HG02870 (cell line): ENCODE data around the gene ALDH3A1.

Experiments
- ATAC-seq: cut with Tn5 transposase; IDR thresholded peaks from one replicate; pipeline ENCODE4 v1.9.1; 2021; ENCODE audit warnings: mild to moderate bottlenecking, moderate library complexity; ENCODE audit not compliant: unreplicated experiment

ALDH3A1 gene

DNA sequence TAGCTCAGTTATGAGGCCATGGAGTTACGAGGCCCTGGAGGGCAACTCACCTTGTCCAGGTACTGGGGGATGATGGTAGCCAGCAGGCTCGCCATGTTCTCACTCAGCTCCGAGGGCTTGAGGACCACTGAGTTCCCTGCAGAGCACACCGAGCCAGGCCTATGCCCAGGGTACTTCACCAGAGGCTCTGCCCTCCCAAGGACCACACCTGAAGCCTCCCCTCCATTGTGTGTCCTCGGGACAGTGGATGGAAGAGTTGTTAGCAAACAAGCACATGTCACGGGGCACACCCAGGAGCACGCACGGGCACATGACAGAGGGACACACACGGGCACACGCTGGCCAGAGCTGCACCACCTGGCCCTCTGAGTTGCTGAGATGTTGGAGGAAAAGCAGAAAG lies 5.6 kb downstream of the ALDH3A1 start:
- ATAC-seq = no peak

DNA sequence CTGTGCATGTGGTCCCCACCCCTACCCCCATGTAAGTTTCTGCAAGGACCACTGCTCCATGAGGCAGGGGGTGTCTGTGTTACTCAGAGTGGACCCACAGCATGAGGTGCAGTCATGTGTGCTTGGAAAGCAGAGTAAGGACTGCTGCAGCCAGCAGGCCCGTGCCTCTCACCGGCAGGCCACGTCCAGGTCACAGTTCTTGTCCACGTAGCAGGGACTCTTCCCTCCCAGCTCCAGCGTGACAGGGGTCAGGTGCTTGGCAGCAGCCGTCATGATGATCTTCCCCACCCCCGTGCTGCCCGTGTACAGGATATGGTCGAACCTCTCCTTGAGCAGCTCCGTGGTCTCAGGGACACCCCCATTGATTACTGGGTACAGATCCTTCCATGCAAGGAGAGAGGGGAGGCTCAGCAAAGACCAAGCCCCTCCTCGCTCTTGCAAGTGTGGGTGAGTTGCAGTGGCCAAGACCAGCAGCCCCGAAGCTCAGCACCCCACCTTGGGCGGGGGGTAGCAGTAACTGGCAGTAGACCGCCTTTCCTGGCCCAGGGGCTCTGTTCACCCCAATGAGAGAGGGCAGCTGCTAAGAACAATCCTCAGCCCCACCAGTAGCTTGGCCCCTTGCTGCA lies 6.2 kb downstream of the ALDH3A1 start:
- no peak for ATAC-seq

DNA sequence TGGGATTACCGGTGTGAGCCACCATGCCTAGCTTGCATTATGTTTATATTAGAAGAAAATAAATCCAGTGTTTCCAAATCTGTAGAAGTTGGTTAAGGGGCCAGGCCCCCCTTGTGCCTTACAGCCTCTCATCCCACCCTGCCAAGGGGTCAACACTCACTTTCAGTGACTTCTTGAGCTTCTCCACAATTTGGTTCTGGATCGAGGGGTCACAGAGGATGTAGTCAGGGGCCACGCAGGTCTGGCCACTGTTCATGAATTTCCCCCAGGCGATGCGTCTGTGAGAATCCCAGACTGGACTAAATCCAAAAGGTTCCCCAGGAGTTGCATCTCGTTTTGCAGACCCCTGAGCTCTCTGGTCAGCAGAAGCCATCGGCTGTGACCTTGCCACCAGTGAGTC lies 7.2 kb downstream of the ALDH3A1 start:
- no peak for ATAC-seq

DNA sequence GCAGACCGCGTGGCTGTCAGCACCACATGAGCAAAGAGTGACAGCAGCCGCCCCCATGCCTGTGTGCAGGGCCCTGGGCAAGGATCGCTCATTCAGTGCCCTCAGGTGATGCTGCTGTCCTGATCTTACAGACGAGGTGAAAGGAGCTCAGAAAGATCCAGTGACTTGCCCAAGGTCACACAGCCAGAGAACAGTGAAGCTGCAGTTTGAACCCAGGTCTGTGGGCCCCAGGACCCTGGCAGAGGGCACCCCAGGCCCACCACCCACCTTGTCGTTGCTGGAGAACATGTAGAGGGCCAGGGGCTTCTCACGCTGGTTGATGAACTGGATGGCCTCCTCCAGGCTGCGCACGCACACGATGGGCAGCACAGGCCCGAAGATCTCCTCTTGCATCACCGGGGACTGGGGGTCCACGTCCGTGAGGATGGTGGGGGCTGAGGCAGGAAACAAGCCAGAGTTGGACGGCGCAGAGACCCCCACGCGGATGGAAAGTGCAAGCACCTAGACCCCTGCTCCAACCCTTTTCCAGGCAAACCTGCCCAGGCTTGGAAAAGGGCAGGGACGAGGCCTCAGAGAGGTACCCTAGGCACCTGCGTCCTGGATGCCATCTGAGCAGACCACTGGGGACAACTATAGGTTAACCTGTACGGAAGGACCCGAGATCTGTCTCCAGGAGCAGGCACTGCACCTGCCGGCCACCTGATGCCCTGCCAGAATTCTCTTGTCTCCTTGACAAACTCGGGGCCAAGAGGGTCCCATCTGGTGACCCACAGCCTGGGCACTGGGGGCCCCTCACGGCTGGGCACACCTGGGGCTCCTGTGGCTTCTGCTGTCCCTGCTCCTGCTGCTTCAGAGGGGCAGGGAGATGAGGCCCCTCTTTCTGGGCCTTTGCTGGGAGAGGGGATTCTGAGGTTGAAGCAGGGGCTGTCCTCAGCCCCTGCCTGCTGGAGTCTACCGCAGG lies 8.6 kb downstream of the ALDH3A1 start:
- no peak for ATAC-seq

DNA sequence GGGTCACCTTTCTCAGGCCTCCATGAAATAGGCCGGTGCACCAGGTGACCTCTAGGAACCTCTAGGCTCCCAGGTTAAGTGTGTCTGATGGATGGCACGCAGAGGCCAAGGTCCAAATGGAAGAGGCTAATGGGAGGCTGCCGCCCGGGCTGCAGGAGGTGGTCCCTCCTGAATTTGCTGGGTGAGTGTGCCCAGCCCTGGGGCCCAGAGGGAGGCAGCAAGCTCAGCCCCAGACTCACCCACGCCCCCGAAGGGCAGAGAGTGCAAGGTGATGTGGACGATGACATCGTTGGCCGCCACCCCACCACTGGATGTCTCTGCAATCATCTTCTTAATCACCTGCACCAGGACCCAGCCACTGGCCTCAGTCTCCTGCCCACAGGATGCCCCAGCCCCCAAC lies 9.3 kb downstream of the ALDH3A1 start:
- no peak for ATAC-seq

DNA sequence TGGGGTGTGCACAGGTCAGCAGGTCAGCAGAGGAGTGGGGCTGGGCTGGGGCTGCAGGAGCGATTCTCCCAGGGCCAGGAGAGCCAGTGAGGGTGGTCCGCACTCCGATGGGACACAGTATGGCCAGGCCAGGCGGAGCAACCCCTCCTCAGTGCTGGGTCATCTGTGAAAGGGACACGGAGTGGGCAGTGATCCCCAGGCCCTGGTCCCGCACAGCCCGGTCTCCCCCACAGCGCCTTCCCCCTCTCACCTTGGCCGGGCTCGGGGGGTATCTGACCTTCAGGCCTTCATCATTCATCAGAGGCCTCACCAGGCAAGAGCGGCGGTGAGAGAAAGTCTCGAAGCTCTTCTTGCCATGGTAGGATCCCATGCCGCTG lies 10.0 kb downstream of the ALDH3A1 start:
- ATAC-seq = no peak

DNA sequence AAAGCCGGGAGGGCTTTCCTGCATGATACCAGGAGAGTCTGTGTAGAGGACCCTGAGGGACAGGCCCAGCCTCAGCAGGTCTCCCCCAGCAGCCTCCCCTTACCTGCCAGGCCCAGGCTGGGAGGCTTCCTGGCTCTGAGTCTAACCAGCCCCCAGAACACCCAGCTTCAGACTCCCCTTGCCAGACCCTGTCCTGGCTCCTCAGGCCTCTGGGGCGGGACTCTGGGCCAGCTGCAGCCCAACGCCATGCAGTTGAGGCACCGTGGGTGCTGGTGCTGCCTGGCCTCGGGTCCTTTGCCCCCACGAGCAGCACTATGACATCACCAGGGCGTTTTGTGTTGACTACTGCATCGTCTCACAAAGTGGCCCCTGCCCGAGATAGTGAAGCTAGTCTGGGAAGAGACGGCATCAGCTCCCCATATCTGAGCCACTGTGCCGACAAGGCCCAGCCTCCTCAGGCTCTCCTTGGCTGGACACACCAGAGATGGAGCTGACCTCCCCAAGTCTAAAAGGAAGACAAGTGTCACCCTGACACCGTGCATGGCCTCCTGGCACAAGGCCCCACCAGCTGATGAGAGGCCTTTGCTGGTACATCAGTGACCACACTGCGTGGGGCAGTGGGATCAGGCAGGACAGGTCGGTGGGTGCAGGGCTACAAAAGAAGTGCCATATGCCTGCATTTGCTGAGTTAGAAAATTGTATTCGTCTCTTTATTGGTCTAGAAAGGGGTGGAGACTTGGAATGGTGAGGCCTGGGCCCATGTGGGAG lies 10.6 kb downstream of the ALDH3A1 start:
- ATAC-seq = no peak

DNA sequence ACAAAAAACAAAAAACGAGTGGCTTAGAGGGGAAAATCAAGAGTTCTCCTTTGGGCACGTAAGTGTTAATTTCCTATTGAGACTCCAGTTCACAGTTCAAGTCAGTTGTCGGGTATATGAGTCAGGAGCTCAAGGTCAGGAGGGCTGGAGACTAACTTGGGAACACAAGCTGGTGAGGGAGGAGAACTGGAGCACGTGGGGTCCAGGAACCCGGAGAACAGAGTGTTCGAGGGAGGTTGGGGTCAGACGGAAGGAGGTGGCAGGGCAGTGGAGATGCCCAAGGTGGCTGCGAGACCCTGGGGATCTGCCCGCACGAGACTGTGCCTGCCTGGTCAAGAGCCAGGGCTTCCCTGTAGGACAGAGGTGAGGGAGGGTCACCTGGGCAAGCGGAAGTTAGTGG lies 12.0 kb downstream of the ALDH3A1 start:
- no peak for ATAC-seq

DNA sequence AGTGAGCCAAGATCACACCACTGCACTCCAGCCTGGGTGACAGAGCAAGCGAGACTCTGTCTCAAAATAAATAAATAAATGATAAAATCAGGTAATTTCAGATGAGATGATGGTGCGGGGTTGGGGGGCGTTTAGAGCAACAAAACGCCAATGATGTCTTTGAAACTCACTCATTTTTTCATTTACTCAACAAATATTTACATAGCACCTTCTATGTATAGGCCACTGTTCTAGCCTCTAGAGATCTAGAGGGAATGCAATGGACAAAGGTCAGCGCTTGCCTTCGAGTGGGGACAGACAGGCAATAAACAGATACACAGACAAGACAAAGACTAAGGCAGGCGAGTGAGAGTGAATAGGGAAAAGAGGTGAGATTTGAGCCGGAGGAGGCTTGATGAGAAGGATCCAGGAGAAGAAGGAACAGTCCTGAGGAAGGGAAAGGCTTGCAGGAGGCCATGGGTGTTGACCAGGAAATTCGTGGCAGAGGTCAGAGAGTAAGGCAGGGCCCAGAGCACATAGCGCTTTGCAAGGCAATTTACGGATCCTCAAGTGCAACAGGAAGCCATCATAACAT lies 14.1 kb downstream of the ALDH3A1 start:
- ATAC-seq = no peak

DNA sequence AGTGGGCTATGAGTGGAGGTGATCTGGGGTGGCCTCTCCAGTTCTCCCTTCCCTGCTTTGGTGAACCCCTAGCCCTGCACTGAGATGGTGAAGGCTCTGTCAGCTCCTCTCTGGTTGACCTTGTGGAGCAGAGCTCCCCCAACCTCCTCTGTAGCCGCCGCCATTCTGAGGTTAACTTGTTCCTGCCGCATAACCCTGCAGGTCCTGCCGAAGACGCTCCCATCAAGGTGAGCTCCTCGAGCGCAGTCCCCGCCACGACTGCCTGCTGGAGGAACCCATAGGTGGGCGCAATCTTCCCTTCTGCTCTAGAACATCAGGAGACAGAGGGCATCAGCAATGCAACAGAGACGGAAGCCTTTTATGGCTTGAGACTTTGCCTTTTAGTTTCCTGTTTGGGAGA lies 16.5 kb downstream of the ALDH3A1 start:
- no peak for ATAC-seq

DNA sequence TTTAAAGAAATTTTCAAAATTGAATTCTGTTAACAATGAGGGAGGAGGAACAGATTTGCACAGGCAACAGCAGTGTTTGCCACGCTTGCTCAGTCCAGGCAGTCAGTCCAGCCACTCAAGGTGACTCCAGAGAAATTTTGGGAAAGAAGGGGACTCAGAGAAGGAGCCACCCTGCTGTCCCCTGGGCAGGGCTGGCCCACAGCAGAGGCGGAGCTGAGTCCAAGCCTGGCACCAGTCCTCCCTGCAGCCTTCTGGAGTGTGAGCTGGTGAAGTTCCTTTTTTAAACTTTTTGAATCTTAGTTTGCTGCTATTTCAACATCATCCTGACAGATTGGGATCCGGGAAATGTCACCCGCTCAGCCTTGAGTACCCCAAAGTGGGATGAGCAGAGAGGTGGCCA lies 17.3 kb downstream of the ALDH3A1 start:
- ATAC-seq = no peak

DNA sequence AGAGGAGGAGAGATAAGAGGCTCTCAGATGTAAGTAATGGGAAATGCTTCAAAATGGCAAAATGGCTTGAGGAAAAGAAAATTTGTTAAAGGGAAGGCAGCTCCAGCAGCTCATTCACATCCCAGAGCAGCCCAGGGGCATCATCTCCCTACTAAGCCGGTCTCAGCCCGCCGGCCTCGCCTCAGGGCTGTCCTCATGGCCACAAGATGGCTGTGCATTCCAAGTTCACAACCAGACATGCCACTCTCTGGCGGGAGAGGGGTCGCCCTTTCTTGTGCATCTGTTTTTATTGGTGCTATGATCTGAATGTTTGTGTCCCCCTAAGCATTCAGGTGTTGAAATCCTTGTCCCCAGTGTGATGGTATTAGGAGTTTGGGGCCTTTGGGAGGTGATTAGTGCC lies 18.2 kb downstream of the ALDH3A1 start:
- ATAC-seq = no peak

DNA sequence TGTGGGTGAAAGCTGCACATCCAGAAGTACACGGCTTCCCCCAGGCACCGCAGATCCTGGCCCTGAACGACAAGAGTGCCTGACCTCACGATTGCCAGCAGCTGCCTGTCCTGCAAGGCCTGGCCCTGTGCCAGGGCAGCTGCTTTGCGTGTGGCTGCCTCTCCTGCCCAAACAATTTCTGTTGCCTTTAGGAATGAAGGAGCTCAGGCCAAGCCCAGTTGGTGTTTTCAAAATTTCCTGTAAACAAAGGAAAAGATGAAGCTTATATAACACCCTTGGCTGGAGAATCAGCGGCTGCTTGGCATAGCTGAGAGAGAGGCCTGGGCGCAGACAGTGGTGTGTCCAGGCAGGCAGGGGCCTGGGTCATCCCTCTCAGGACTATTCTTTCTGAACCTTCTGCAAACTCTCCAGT lies 20.0 kb downstream of the ALDH3A1 start:
- no peak for ATAC-seq

DNA sequence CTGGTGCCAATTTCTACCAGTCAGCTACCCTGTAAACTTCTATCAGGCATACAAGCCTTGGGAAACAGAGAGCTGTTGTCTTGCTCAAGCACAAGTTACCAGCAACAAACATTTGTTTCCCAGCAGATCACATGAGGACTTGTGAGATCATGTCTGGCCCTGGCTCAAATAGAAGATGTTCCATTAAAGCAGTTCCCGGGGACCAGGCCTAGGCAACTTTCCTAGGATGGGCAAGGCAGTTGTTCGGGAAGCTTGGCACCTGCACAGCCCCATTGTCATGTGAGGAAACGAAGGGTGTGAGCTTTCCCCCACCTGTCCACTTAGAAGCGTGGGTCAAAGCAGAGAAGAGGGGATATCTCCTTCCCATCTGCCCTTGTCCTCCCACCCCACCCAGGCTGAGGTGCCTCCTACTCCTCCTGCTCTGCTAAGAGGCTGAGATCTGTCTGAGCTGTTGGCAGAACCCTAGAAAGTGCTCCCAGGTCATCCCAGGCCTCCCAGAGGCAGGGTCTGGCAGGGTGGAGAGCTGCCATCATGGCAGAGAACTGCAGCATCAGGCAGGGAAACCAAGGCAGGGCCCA lies 20.5 kb downstream of the ALDH3A1 start:
- no peak for ATAC-seq

DNA sequence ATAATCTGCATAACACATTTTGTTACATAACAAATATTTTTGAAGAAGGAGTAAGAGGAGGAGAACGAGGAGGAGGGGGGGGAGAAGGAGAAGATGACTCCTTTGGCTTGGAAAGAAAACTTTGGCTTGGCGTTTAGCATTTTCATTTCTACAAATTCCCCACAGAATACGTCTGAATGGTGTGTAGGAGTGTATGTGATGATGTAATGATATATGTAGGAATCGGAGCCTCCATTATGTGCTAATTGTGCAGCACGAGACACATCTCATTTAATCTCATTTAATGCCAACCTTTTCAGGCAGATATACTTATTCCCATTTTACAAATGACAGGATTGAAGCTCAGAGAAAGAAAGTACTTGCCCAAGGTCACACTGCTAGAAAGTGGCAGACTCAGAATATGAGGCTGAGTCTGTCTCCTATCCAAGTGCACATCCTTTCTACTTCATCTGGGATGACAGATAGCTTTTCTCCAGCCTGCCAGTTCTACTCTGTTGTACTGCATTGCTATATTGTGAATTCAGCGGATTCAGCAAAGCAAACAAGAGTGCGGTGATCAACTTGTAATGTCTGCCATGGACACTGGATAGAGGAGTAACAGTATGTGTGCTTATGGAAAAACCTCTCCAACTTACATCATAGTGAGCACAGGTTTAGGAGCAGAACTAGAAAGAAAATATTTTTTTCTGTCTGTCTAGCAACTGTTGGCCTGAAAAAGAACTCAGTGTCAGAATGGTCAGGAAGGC lies 21.3 kb downstream of the ALDH3A1 start:
- ATAC-seq = no peak

DNA sequence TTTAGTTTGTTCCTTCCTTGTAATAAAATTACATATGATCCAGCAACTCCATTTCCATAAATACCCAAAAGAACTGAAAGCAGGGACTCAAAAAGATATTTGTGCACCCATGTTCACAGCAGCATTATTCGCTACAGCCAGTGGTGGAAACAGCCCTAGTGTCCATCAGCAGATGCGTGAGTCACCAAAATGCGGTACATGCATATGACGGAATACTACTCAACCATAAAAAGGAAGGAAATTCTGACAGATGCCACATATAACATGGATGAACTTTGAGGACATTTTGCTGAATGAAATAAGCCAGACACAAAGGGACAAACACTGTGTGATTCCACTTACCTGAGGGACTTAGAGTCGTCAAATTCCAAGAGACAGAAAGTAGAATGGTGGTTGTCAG lies 22.6 kb downstream of the ALDH3A1 start:
- no peak for ATAC-seq

DNA sequence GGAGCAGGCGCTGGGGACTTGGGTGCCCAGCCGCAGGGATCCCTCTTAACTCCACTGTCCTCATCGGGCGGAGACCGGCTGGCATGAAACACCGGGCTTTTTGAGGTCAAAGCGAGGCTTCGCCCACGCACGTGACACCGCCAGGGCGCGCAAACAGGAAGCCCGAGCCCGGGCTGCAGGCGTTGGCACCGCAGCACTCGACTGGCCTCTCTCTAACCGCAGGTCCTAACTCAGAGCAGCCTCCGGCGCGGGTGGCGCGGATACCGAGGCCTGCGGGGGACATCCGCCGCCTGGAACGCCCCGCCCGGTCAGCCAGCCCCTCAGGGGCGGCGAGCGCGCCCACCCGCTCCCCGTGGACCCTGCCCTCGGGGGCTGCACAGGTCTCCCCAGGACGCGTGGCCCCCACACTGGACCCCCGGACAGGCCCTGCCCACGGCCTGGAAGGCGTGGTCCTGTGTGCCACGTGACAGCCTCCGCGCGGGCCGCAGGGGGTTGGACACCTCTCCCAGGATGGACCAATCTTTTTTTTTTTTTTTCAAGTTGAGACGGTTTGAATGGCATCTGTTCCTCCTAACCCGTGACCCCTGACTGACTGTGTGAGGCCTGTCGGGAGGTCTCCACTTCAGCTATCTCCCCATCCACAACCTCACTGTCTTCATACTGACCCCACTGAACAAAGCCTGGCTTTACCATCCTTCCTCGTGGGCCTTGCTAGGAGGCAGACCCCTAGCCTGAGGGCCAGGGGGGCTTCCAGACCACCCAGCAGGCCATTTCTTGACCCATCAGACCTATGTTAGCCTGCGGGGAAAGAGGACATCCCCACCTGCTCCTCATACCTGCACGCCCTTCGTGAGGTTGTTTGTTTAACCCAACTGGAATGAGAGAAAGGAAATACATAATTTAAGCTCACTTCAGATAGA lies 23.3 kb downstream of the ALDH3A1 start:
- no peak for ATAC-seq

DNA sequence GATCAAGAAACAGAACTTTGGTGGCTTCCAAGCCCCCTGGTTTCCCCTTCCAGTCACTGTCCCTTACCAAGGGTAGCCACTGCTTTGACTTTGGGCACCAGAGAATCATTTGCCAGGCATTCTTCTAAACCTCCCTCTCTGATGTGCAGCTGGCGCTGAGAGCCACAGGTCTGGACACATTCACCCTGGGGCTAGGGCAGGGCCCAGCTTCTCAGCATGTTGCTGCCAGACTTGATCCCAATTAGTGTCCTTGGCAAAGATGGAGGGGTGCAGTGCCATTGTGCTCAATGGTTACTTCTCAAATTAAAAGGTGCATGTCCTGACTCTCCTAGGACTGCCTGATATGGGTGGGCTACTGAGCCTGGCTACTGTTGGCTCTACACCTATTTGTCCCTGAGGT lies 24.1 kb downstream of the ALDH3A1 start:
- no peak for ATAC-seq
